HUES48 (cell line): ENCODE results near the gene CDK5R1.
"Not testable (repeated sequence)": the region's sequence is repeated elsewhere in the genome, so short reads cannot be mapped to it uniquely, and the experiment has no call there.

Source experiments
- H3K27ac ChIP-seq: one replicate; pipeline ENCODE4 v1.7.0; 2013; ENCODE audit warnings: low read depth, low read length, inconsistent platforms
- H3K27me3 ChIP-seq: 2 replicates; pipeline ENCODE4 v1.6.1; 2013; ENCODE audit warnings: mild to moderate bottlenecking, low read length; ENCODE audit not compliant: control insufficient read depth, insufficient read depth
- H3K36me3 ChIP-seq: 2 replicates; pipeline ENCODE4 v1.6.1; 2013; ENCODE audit warnings: low read length; ENCODE audit not compliant: control insufficient read depth, insufficient read depth
- H3K4me1 ChIP-seq: 2 replicates; pipeline ENCODE4 v1.6.1; 2013; ENCODE audit warnings: mild to moderate bottlenecking, low read length; ENCODE audit not compliant: control insufficient read depth, insufficient read depth
- H3K4me3 ChIP-seq: 2 replicates; pipeline ENCODE4 v1.5.1; 2013; ENCODE audit warnings: mild to moderate bottlenecking, low read depth, low read length
- H3K9ac ChIP-seq: 2 replicates; pipeline ENCODE4 v1.6.1; 2013; ENCODE audit warnings: mild to moderate bottlenecking, low read depth, low read length, moderate library complexity
- H3K9me3 ChIP-seq: 2 replicates; pipeline ENCODE4 v1.6.1; 2013; ENCODE audit warnings: low read length; ENCODE audit not compliant: control insufficient read depth, insufficient read depth

The CDK5R1 gene

DNA sequence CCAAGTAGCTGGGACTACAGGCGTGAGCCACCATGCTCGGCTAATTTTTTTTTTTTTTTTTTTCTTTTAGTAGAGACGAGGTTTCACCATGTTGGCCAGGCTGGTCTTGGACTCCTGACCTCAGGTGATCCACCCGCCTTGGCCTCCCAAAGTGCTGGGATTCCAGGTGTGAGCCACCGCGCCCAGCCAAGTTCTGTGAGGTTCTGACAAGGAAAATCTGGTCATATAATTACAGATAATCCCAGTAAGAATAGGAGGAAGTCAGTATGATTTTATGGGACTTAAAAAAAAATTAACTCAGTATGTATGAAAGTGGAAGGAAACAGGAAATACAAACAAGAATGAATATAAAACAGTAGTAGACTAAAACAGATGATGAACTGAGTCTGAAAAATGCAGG is 36.4 kb upstream of the CDK5R1 start:
- not testable (repeated sequence) for H3K27ac ChIP-seq, H3K4me3 ChIP-seq, H3K9me3 ChIP-seq, H3K9ac ChIP-seq, H3K27me3 ChIP-seq
- H3K36me3 ChIP-seq, result peaks cover 95% of the 10 kb centered on the region
- H3K4me1 ChIP-seq, result peaks cover 11% of the 10 kb centered on the region

GRCh38 chr17:32451879-32452278 is 34.9 kb upstream of the CDK5R1 start:
- no peaks in the 10 kb centered on the region for H3K4me1 ChIP-seq
- H3K36me3 ChIP-seq, result peaks cover 93% of the 10 kb centered on the region
- H3K4me3 ChIP-seq, result no peak overlapping the region
- no peaks in the 10 kb centered on the region; the same call in 1 of the 2 replicates for H3K9me3 ChIP-seq
- no peak overlapping the region for H3K9ac ChIP-seq
- no peaks in the 10 kb centered on the region for H3K27me3 ChIP-seq
- H3K27ac ChIP-seq, result no peak overlapping the region

- peaks cover 93% of the 10 kb centered on the region for H3K36me3 ChIP-seq
- H3K9me3 ChIP-seq, result no peaks in the 10 kb centered on the region; the same call in 1 of the 2 replicates
- H3K27me3 ChIP-seq, result no peaks in the 10 kb centered on the region
- no peak overlapping the region for H3K4me3 ChIP-seq
- no peak overlapping the region for H3K9ac ChIP-seq
- no peaks in the 10 kb centered on the region for H3K4me1 ChIP-seq
- H3K27ac ChIP-seq, result no peak overlapping the region
Measured at GRCh38 chr17:32452281-32452680, 34.5 kb upstream of the CDK5R1 start.

DNA sequence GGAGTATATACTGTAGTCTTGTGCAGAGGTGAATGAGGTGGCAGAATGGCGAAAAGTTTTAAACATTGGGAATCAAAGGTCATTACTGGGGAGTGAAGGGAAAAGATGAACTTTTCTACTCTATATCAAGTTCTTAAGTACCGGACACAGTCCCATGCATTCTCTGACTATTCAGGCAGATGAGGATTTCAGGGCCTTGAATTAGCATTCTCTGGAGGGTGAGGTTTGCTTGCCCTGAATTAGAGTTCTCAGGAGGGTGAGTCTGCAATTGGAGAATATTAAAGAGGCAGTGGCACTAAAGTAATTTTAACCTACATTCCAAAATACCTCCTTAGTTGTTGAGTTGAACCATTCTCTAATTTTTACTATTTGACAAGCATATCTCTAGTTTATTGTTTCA is 33.4 kb upstream of the CDK5R1 start:
- no peaks in the 10 kb centered on the region for H3K4me1 ChIP-seq
- H3K4me3 ChIP-seq, result no peak overlapping the region
- H3K27ac ChIP-seq, result no peak overlapping the region
- no peaks in the 10 kb centered on the region for H3K27me3 ChIP-seq
- H3K36me3 ChIP-seq, result peaks cover 91% of the 10 kb centered on the region
- H3K9ac ChIP-seq, result no peak overlapping the region
- no peaks in the 10 kb centered on the region; the same call in 1 of the 2 replicates for H3K9me3 ChIP-seq

GRCh38 chr17:32458371-32458770 is 28.4 kb upstream of the CDK5R1 start:
- H3K36me3 ChIP-seq, result peaks cover 76% of the 10 kb centered on the region

GRCh38 chr17:32460054-32460453 is 26.7 kb upstream of the CDK5R1 start:
- Histone ChIP-seq H3K36me3 (peaks cover 76% of the 10 kb centered on the region), H3K27ac (no peak overlapping the region), H3K9ac (no peak overlapping the region), H3K4me3 (no peak overlapping the region), H3K4me1 (no peaks in the 10 kb centered on the region), H3K27me3 (no peaks in the 10 kb centered on the region), H3K9me3 (no peaks in the 10 kb centered on the region; the same call in 1 of the 2 replicates)

More at GRCh38 chr17:32458371-32458770, 28.4 kb upstream of the CDK5R1 start:
- Histone ChIP-seq H3K4me3 (no peak overlapping the region), H3K27ac (no peak overlapping the region), H3K9me3 (no peaks in the 10 kb centered on the region; the same call in 1 of the 2 replicates), H3K27me3 (no peaks in the 10 kb centered on the region), H3K9ac (no peak overlapping the region), H3K4me1 (no peaks in the 10 kb centered on the region)

DNA sequence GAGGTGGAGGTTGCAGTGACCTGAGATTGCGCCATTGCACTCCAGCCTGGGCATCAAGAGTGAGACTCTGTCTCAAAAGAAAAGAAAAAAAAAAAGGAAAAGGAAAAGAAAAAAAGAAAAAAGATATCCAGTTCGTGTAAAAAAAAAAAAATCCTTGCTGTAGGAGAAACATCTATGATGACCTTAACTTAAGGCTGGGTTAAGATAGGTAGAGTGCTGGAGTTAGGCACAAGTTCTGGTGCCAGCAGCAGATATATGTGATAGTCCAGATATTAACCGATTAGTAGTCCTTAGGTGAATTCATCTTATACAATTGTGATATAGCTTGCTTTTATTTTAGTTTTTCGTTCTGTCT is 25.3 kb upstream of the CDK5R1 start:
- no peaks in the 10 kb centered on the region for H3K9me3 ChIP-seq
- H3K27me3 ChIP-seq, result no peaks in the 10 kb centered on the region
- H3K9ac ChIP-seq, result no peak overlapping the region
- no peak overlapping the region for H3K27ac ChIP-seq
- peaks cover 79% of the 10 kb centered on the region for H3K36me3 ChIP-seq
- no peak overlapping the region for H3K4me3 ChIP-seq
- no peaks in the 10 kb centered on the region for H3K4me1 ChIP-seq

GRCh38 chr17:32461853-32462617 is 24.8 kb upstream of the CDK5R1 start:
- Histone ChIP-seq H3K27me3 (no peaks in the 10 kb centered on the region), H3K4me3 (no peak overlapping the region), H3K27ac (no peak overlapping the region), H3K36me3 (peaks cover 81% of the 10 kb centered on the region), H3K4me1 (no peaks in the 10 kb centered on the region), H3K9me3 (no peaks in the 10 kb centered on the region), H3K9ac (no peak overlapping the region)

DNA sequence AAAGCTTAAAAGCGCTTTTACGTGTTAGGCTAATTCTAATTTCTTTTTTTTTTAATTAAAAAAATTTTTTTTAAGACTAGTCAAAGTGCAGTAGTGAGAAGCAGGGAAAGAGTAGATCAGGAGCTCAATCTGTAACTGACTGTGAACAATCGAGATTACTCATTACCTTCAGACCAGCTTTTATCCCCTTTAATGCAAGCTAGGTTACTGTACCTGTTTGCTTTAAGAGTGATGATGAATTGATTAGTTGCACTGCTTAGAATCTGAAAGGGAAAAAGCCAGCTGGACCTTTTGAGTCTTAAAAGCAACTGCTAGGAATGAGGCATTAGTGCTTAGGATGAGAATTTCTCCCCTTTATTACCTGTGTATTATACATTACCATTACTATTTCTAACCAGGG is 23.5 kb upstream of the CDK5R1 start:
- Histone ChIP-seq H3K36me3 (peaks cover 81% of the 10 kb centered on the region), H3K27me3 (no peaks in the 10 kb centered on the region), H3K9ac (no peak overlapping the region), H3K4me1 (no peaks in the 10 kb centered on the region), H3K4me3 (no peak overlapping the region), H3K9me3 (no peaks in the 10 kb centered on the region), H3K27ac (no peak overlapping the region)

- Histone ChIP-seq H3K9me3 (no peaks in the 10 kb centered on the region), H3K9ac (no peak overlapping the region), H3K27ac (no peak overlapping the region), H3K4me3 (no peak overlapping the region), H3K36me3 (peaks cover 82% of the 10 kb centered on the region), H3K27me3 (no peaks in the 10 kb centered on the region), H3K4me1 (no peaks in the 10 kb centered on the region)
Measured at GRCh38 chr17:32464374-32464773, 22.4 kb upstream of the CDK5R1 start.

- H3K4me3 ChIP-seq, result no peak overlapping the region
- peaks cover 96% of the 10 kb centered on the region for H3K36me3 ChIP-seq
Measured at GRCh38 chr17:32467949-32468348, 18.8 kb upstream of the CDK5R1 start.

More at GRCh38 chr17:32467949-32468348, 18.8 kb upstream of the CDK5R1 start:
- Histone ChIP-seq H3K4me1 (no peaks in the 10 kb centered on the region), H3K9me3 (no peaks in the 10 kb centered on the region), H3K27ac (no peak overlapping the region), H3K9ac (no peak overlapping the region), H3K27me3 (no peaks in the 10 kb centered on the region)
